ENCODE data around the gene TRPC3.

DNA sequence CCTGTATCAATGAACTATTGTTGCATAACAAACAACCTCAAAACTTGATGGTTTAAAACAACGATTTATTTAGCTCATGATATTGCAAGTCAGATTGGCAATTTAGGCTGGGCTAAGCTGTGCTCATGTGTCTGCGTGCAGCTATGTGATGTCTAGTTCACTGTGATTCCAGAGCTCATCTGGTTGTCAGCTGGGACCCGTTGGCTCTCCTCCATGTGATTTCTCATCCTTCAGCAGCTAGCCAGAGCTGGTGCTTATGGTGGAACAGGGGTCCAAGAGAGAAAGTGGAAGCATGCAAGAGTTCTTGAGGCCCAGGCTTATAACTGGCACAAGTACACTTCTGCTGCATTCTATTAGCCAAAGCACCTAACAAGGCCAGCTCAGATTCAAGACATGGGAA lies 28.8 kb upstream of the TRPC3 start:
- TF ChIP-seq, protein P1, sequence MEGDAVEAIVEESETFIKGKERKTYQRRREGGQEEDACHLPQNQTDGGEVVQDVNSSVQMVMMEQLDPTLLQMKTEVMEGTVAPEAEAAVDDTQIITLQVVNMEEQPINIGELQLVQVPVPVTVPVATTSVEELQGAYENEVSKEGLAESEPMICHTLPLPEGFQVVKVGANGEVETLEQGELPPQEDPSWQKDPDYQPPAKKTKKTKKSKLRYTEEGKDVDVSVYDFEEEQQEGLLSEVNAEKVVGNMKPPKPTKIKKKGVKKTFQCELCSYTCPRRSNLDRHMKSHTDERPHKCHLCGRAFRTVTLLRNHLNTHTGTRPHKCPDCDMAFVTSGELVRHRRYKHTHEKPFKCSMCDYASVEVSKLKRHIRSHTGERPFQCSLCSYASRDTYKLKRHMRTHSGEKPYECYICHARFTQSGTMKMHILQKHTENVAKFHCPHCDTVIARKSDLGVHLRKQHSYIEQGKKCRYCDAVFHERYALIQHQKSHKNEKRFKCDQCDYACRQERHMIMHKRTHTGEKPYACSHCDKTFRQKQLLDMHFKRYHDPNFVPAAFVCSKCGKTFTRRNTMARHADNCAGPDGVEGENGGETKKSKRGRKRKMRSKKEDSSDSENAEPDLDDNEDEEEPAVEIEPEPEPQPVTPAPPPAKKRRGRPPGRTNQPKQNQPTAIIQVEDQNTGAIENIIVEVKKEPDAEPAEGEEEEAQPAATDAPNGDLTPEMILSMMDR (IDR thresholded peaks at IDR 0.05; ENCODE audit: insufficient read depth, low read length, poor library complexity, severe bottlenecking): no peak
- TF ChIP-seq EZH2phosphoT487 (conservative IDR thresholded peaks at IDR 0.05; ENCODE audit: low read length): no peak

All from SU-DHL-6 (cell line).